Measurements from ENCODE around the gene RARA.
A peak's percentile ranks its signal among the peaks of the same experiment; 100 is the strongest.

The RARA gene

DNA sequence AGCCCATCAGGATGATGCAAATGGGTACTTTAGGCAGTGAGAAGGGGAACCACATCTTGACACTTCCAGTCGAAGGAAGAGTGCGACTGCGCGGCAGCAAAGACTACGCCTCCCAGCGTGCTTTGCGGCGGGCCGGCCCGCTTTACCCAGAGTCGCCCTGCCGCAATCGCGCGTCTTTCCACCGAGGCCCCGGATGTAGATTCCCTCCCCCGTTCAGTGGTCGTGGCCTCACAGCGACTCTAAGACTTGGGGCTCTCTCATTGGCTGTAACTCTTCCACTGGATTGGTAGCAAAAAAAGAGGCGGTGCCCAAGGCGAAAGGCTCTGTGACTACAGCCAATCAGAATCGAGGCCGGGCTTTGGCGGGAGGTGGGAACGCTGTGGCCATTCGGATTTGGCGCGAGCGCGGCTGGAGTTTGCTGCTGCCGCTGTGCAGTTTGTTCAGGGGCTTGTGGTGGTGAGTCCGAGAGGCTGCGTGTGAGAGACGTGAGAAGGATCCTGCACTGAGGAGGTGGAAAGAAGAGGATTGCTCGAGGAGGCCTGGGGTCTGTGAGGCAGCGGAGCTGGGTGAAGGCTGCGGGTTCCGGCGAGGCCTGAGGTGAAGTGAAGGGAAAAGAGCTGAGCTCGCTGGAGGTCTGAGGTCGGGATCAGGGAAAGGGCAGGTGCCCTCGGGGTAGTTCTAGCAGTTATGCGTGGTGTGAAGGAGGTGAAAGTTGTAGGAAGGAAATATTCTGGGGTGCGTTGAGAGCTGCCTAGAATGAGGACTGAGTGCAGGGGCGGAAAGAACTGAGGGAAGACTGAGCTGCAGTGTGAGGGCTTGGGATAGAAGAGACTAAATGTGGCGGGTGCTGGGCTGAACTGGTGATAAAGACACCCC is 21.2 kb upstream of the RARA start, which contains the start of gene CDC6 (continued):
- TF ChIP-seq, protein P1, sequence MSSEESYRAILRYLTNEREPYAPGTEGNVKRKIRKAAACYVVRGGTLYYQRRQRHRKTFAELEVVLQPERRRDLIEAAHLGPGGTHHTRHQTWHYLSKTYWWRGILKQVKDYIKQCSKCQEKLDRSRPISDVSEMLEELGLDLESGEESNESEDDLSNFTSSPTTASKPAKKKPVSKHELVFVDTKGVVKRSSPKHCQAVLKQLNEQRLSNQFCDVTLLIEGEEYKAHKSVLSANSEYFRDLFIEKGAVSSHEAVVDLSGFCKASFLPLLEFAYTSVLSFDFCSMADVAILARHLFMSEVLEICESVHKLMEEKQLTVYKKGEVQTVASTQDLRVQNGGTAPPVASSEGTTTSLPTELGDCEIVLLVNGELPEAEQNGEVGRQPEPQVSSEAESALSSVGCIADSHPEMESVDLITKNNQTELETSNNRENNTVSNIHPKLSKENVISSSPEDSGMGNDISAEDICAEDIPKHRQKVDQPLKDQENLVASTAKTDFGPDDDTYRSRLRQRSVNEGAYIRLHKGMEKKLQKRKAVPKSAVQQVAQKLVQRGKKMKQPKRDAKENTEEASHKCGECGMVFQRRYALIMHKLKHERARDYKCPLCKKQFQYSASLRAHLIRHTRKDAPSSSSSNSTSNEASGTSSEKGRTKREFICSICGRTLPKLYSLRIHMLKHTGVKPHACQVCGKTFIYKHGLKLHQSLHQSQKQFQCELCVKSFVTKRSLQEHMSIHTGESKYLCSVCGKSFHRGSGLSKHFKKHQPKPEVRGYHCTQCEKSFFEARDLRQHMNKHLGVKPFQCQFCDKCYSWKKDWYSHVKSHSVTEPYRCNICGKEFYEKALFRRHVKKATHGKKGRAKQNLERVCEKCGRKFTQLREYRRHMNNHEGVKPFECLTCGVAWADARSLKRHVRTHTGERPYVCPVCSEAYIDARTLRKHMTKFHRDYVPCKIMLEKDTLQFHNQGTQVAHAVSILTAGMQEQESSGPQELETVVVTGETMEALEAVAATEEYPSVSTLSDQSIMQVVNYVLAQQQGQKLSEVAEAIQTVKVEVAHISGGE (tag by site-specific recombination; conservative IDR thresholded peaks at IDR 0.05; ENCODE audit: low read depth): 0 out of 2 replicates have a peak, but pooled peaks have one; percentile 20
- TF ChIP-seq ZFHX2 (tag by site-specific recombination; conservative IDR thresholded peaks at IDR 0.05) (0 out of 2 replicates have a peak, but pooled peaks have one; percentile 26), ZNF707 (tag by site-specific recombination; IDR thresholded peaks at IDR 0.05) (no peak), GLIS1 (tag by site-specific recombination; IDR thresholded peaks at IDR 0.05) (peak; percentile 79), ZNF670 (tag by site-specific recombination; IDR thresholded peaks at IDR 0.05; ENCODE audit: low read depth) (no peak), ZNF239 (tag by site-specific recombination; IDR thresholded peaks at IDR 0.05) (no peak), ZNF624 (tag by site-specific recombination; IDR thresholded peaks at IDR 0.05) (no peak), YY2 (tag by site-specific recombination; IDR thresholded peaks at IDR 0.05) (peak; percentile 45; the same call in 1 of the 2 replicates), ZNF621 (tag by site-specific recombination; IDR thresholded peaks at IDR 0.05) (no peak), KLF1 (tag by site-specific recombination; IDR thresholded peaks at IDR 0.05) (no peak; the same call in 1 of the 2 replicates), ZNF140 (tag by site-specific recombination; IDR thresholded peaks at IDR 0.05) (no peak), ZNF654 (tag by site-specific recombination; IDR thresholded peaks at IDR 0.05; ENCODE audit: low read depth) (no peak), ZNF138 (tag by site-specific recombination; IDR thresholded peaks at IDR 0.05; ENCODE audit: borderline replicate concordance) (no peak), HOXA7 (CRISPR knock-in tag; IDR thresholded peaks at IDR 0.05; ENCODE audit: borderline replicate concordance) (no peak), KLF9 (tag by site-specific recombination; IDR thresholded peaks at IDR 0.05; ENCODE audit: low read depth) (peak; percentile 61; the same call in 1 of the 2 replicates), ZNF555 (tag by site-specific recombination; conservative IDR thresholded peaks at IDR 0.05) (no peak), ZFP41 (tag by site-specific recombination; IDR thresholded peaks at IDR 0.05; ENCODE audit: borderline replicate concordance) (no peak), ZNF48 (tag by site-specific recombination; IDR thresholded peaks at IDR 0.05) (no peak), ZNF747 (tag by site-specific recombination; IDR thresholded peaks at IDR 0.05) (no peak), ZIC2 (tag by site-specific recombination; IDR thresholded peaks at IDR 0.05) (peak; percentile 83), EGR2 (tag by site-specific recombination; IDR thresholded peaks at IDR 0.05; ENCODE audit: low read depth) (no peak), ZNF416 (tag by site-specific recombination; IDR thresholded peaks at IDR 0.05) (no peak), IKZF3 (tag by site-specific recombination; IDR thresholded peaks at IDR 0.05) (no peak), ZNF175 (tag by site-specific recombination; IDR thresholded peaks at IDR 0.05) (no peak), ZEB2 (tag by site-specific recombination; IDR thresholded peaks at IDR 0.05) (peak; percentile 20; the same call in 1 of the 2 replicates), ZNF274 (IDR thresholded peaks at IDR 0.05; ENCODE audit: low read length) (no peak), ZNF274 (tag by site-specific recombination; IDR thresholded peaks at IDR 0.05; ENCODE audit: borderline replicate concordance) (no peak), ZNF2 (tag by site-specific recombination; IDR thresholded peaks at IDR 0.05) (peak; percentile 98), ZNF837 (tag by site-specific recombination; IDR thresholded peaks at IDR 0.05) (no peak)
- TF ChIP-seq, protein P2, sequence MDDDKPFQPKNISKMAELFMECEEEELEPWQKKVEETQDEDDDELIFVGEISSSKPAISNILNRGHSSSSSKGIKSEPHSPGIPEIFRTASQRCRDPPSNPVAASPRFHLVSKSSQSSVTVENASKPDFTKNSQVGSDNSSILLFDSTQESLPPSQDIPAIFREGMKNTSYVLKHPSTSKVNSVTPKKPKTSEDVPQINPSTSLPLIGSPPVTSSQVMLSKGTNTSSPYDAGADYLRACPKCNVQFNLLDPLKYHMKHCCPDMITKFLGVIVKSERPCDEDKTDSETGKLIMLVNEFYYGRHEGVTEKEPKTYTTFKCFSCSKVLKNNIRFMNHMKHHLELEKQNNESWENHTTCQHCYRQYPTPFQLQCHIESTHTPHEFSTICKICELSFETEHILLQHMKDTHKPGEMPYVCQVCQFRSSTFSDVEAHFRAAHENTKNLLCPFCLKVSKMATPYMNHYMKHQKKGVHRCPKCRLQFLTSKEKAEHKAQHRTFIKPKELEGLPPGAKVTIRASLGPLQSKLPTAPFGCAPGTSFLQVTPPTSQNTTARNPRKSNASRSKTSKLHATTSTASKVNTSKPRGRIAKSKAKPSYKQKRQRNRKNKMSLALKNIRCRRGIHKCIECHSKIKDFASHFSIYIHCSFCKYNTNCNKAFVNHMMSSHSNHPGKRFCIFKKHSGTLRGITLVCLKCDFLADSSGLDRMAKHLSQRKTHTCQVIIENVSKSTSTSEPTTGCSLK (tag by site-specific recombination; IDR thresholded peaks at IDR 0.05): no peak
- TF ChIP-seq, protein P3, sequence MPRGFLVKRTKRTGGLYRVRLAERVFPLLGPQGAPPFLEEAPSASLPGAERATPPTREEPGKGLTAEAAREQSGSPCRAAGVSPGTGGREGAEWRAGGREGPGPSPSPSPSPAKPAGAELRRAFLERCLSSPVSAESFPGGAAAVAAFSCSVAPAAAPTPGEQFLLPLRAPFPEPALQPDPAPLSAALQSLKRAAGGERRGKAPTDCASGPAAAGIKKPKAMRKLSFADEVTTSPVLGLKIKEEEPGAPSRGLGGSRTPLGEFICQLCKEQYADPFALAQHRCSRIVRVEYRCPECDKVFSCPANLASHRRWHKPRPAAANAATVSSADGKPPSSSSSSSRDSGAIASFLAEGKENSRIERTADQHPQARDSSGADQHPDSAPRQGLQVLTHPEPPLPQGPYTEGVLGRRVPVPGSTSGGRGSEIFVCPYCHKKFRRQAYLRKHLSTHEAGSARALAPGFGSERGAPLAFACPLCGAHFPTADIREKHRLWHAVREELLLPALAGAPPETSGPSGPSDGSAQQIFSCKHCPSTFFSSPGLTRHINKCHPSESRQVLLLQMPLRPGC (tag by site-specific recombination; IDR thresholded peaks at IDR 0.05): no peak
- TF ChIP-seq, protein P4, sequence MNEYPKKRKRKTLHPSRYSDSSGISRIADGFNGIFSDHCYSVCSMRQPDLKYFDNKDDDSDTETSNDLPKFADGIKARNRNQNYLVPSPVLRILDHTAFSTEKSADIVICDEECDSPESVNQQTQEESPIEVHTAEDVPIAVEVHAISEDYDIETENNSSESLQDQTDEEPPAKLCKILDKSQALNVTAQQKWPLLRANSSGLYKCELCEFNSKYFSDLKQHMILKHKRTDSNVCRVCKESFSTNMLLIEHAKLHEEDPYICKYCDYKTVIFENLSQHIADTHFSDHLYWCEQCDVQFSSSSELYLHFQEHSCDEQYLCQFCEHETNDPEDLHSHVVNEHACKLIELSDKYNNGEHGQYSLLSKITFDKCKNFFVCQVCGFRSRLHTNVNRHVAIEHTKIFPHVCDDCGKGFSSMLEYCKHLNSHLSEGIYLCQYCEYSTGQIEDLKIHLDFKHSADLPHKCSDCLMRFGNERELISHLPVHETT (tag by site-specific recombination; IDR thresholded peaks at IDR 0.05): peak; percentile 90
